Activated CD8-positive, alpha-beta memory T cell treated with anti-CD3 and anti-CD28 coated beads, Interleukin-2, amount 50 U/mL, for 48 hours (primary cell): ENCODE data around the gene GRPEL2.

Source experiments
- DNase-seq: peaks from one replicate; pipeline ENCODE4 v3.0.0-alpha.2; 2020

The GRPEL2 gene

DNA sequence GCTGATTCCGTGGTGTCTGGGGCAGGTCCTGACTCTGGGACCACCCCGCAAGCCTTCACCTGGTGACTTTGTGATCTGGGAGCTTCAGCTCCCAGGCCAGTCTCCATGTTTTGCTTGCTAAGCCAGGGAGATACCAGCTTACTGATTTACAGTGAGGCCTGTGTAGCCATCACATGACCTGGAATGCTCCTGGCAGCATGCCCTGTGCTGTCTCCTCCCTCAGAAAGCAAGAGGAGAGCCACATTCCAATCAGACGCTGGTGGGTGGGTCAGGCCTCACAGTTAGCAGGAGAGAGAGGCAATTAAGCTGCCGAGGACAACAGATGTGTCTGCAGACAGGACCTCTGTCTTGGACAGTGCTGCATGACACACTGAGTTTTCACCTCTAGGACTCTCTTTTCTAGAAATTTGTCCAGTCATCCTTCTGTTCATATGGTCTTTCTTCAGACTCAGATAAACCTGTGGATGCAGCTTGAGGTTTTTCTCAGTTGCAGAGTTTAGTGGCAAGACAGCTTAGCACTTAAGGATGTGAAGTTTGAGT lies 24.4 kb upstream of the GRPEL2 start:
- no peak for DNase-seq

DNA sequence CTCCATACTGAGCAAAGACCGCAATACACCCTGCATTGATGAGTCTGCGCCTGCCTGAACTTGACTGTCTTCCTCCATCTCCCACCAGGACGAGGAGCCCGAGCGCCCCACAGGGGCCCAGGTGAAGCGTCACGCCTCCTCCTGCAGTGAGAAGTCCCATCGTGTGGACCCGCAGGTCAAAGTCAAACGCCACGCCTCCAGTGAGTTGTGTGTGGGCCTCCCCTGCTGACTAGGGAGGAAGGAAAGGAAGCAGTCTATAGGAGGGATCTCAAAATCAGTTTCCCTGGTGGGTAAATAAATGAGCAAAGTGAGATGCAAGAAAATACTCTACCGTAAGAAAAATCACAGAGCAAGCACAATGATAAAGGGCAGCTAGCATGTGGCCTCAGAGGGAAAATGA lies 22.8 kb upstream of the GRPEL2 start:
- DNase-seq = no peak

DNA sequence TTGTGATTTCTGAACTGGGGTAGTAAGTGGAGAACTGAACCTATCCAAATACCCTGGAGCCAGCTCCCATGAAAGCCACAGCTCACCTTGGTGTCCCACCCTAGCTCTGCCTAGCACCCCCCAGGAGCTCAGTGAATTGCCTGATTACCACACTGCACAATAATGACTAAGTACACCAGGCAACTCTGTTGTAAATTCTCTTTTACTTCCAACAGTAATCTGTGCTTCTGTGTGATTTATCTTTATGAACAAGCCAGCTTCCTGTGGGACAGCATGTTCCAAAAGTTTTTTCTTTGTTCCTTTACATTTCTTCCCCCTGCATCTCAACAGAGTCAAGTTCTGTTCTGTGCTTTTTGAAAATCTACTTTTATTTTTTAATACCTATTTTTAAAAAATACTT lies 22.1 kb upstream of the GRPEL2 start:
- DNase-seq = no peak

DNA sequence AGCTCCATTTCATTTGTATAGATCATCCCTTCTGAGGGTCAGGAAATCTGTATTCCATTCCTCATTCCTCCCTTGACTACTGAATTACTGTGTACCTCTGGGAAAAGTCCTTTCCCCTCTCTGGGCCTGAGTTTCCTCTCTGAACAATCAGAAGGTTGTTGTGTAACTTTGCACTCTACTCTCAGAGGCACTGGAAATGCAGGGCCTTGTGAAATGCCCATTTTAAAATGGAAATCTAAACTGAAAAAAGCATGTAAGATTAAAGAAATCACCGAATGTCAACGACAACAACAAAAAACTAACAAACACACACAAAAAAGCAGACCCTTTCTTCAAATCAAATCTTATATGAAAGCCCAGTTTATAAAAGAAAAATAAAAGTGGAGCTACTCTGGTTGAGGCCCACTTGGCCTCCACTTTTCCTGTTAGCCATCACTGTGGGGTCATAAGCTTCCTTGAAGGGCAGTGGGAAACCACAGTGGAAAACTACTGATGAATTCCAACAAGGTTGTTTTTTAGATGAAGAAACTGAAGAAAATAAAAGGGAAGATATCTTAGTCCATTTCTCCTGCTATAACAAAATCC lies 21.6 kb upstream of the GRPEL2 start:
- DNase-seq = no peak

DNA sequence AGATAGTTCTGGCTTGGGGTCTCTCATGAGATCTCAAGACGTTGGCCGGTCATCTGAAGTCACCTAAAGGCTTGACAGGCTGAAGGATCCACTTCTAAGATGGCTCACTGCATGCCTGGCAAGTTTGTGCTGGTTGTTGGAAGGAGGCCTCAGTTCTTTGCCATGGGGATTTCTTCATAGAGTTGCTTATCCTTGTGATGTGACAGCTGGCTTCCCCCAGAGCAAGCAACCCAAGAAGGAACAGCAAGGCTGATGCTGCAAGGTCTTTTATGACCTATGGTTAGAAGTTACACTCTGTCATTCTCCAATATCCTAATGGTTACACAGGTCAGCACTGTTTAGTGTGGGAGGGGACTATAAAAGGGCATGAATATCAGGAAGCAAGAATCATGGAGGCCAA lies 20.7 kb upstream of the GRPEL2 start:
- DNase-seq = no peak

DNA sequence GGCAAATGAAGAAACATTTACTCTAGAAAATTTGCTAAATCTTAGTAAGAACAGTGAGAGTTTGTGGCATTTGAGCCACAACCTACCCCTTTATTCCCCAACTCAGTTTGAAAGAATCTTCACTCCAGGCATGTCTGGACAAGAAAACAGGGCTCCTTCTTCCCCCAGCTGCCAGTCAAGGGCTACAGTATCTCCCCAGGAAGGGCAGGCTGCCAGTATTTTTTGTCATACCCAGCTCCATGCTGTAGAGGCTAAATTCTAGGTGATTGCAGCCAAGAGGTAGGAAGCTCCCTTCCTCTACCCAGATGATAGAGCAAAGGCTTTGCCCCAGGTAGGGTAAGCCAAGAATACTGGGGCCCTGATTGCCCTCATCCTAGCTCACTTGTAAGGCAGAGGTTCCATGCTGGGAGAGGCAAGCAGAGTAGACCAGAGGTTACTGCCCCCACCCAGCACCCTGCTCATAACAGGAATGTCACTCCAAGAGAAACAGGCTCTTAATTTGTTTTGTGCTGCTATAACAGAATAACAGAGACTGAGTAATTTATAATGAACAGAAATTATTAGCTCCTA lies 20.0 kb upstream of the GRPEL2 start:
- DNase-seq = no peak

DNA sequence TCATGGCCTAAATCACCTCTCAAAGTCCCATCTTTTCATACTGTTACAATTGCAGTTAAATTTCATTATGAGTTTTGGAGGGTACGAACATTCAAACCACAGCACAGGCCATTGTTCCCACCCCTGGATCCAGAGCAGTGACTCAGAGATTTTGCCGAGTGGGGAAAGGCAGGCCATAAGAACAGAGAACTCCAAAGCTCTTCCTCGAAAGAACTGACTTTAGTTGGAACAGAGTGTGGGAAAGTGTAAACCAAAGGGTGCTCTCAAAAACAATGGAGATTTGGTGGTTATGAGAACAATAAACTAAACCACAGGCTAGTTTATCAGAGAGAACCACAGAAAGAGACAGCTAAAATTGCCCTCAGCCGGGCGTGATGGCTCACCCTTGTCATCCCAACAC lies 19.4 kb upstream of the GRPEL2 start:
- no peak for DNase-seq

DNA sequence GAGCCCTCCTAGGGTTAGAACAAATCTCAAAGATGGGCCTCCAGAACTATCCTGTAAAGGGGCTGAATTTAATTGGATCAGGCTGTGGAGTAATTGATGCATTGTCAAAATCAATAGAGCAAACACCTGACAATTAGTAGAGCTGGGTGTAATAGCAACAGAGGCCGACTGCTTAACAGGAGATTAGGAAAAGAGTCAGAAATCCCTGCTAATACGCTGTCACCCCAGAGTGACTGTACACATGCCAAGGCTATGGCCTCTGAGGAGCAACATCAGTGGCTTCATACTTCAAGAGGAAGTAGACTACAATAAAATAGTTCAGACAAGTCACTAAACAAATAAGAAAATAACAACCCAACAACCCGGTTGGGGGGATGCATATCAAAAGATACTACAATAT lies 18.7 kb upstream of the GRPEL2 start:
- no peak for DNase-seq

DNA sequence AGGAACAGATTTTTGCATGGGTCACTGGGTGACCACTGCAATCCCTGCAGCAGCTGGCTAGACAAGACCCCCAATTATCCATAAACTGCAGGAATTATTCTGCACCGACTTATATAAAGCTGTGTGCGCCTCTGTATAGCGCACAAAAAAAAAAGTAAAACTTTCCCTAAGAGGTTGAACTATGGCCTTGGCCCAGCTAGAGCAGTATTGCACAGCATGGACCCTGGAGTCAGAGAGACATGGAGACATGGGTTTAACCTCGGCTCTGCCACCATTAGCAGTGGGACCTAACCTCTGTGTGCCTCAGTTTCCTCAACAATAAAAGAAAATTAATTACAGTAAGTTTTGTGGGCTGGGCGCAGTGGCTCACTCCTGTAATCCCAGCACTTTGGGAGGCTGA lies 17.1 kb upstream of the GRPEL2 start:
- no peak for DNase-seq

DNA sequence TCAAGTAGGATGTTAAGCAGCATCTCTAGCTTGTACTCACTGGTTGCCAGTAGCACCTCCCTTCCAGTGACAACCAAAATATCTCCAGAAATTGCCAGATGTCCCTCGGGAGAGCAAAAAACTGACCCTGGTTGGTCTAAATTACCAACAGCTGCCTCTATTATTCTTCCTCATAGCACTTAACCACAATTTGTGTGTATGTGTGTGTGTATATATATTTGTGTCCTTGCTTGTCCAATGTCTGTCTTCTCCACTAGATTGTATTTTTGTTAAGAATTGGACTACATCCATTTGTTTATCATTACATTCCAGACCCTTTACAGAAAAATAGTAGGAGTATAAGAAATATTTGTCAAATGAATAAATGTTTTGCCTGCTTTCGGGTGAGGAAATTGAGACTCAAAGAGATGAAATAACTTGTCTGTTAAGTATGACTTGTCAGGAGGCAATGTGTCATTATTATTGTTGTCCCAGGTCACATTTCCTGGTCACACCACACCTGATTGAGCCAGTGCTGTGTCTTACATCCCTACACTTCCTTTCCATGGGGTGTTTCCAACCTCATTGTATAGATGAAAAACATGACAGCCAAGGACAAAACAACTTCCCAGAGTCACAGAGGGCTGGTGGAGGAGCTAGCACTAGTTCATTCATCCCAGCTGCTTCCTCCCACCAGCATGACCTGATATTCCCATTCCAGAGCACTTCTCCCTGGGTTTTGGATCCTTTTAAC lies 11.4 kb upstream of the GRPEL2 start:
- DNase-seq = no peak

DNA sequence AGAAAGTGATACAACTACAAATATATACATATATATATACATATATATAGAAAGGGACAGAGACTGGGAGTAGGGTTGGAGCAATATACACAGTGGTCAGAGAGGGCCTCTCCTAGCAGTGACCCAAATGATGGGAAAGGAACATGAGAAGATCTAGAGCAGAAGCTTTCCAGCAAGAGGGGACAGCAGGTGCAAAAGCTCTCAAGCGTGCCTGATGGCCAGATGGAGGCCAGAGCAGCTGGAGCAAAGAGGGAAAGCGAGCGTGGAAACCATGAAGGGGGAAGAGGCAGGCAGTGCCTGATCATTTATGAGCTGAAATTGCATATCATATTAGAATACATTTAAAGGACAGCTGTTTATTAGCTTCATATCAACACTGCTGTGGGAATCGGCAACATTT lies 7.6 kb upstream of the GRPEL2 start:
- no peak for DNase-seq

DNA sequence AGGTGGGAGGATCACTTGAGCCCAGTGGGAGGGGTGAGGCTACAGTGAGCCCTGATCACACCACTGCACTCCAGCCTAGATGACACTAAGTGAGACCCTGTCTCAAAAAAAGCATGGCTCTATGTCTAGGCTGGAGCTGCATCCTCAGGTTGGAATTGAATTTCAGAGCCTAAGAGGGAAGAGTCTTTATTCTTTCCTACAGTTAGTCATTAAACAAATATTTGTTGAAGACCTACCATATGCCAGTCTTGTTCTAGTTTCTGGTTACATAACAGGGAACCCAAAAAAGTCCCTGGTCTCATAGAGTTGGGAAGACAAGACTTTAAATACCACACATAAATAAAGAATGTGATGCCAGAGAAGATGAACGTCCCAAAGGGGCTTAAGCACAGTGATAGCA lies 6.9 kb upstream of the GRPEL2 start:
- no peak for DNase-seq

DNA sequence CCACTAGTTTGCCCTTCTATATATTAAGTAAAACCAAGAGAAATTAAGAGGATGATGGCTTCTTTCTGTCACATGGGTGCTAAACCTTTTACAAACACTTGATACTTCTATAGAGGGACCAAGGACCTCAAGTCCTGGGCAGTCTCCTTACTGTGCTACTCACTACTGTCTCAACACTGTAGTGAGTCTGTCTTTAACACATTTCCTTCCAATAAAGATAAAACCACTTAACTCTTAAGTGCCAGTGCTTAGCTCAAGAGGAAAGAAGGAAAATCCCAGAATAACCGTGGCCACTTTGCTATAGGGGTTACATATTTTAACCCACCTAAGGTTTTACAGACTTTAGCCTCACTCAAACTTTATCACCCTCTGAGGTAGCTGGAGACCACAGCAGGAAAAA lies 4.4 kb upstream of the GRPEL2 start:
- no peak for DNase-seq

DNA sequence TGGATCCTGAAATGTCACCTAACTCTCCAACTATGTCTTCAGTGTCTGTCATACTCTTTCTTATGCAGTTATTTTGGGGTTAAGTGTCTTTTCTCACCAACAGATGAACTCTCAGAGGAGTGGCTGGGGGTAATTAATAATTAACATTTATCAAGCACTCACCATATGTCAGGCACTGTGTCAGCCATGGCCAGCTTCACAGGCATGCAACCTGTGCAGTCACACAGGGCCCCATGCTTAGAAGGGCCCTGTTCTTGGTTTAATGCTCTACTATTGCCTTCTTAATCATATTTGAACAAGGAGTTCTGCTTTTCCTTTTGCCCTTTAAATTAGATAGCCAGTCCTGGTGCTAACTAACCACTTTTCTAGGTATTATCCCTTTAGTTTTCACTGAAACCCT lies 3.4 kb upstream of the GRPEL2 start:
- no peak for DNase-seq

DNA sequence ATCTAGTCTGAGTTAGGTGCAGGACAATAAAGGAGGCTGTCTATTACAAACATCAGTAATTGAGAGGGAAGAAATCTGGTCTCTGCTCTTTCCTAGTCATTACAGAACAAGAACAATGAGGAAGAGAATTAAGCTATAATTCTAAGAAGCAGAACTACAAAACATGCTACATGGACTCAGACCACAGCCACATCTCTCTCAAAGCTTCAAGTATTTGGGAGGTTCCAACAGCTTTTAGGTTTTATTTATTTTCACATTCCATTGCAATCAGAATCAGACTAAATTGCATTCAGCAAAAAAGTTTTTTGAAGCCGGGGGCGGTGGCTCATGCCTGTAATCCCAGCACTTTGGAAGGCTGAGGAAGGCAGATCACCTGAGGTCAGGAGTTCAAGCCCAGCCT lies 1.1 kb upstream of the GRPEL2 start:
- DNase-seq = no peak

DNA sequence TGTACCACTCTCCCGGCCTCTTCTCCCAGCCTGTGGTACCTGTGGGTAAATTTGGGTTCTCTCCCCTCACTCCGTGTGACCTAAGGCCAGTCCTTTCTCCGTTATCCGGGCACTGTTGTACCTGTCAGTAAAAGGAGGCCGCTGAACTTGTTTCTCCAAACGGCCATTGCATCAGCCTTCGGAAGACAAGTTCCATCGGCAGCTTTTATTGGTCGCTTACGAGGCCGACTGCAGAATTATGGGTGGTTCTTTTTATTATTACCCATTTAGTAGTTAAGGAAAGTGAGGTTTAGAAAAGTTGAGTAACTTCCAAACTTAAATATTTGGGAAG lies 558 bp downstream of the GRPEL2 start:
- no peak for DNase-seq

DNA sequence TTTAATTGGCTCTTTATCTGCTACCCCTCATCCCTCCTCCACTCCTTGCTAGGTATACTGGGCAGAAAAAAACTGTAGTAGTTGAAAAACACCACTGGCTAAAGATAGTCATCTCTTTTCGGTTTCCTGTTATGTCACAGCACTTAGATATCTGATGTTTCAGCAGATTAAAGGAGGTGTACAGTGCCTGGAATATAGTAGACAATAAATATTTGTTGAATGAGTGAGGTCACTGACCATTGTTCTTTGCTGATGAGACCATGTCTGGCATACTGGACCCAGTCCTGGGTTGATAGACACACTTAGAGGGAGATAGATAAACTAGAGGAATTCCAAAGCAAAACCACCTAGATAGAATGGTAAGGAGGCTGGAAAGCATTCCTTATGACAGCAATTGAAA lies 3.2 kb downstream of the GRPEL2 start:
- DNase-seq = no peak

DNA sequence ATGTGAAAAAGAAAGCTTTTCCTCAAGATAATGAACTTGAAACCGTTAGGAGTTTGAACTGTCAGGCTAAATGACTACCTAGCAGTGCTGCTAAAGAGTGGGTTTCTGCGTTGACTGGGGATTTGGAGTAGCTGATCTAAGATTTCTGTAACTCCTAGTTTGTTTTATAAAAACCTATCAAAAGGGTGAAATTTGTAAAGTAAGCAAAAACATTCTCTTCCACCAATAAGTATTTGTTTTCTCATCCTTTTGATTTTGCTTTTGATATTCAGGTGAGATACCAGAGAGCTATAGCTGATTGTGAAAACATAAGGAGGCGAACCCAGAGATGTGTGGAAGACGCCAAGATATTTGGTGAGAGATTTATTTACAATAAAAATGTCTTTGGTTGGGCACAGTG lies 4.1 kb downstream of the GRPEL2 start:
- DNase-seq = no peak

DNA sequence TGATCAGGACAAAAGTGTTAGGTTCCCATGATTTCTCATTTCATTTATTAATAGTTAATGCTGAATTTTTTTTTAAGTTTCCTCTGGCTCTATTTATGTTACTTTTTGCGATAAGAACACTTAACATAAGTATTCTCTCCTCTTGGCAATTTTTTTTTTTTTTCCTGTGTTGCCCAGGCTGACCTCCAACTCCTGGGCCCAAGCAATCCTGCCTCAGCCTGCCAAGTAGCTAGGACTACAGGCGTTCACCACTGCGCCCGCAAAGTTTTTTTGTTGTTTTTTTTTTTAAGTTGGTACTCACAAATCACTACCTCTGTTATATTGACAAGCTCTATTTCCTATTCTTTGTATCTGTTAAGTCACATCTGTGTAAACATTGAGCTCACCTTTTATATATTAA lies 6.9 kb downstream of the GRPEL2 start:
- no peak for DNase-seq

DNA sequence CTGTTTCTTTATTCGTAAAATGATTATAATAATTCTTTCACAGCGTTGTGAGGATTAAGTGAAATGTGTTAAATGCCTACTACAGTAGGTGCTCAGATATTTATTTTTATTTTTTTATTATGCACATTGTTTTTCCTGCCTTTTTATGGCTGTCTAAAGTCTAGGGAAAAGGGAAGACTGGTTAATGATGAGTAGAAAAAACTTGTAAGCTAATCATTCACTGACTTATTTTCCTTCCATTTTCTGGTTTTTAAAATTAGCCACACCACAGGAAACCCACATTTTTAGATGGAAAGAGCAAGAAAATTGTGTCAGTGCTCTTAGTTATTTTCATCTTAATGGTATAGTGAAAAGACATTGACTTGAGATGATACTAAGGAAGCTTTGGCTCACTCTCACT lies 8.6 kb downstream of the GRPEL2 start:
- DNase-seq = no peak

DNA sequence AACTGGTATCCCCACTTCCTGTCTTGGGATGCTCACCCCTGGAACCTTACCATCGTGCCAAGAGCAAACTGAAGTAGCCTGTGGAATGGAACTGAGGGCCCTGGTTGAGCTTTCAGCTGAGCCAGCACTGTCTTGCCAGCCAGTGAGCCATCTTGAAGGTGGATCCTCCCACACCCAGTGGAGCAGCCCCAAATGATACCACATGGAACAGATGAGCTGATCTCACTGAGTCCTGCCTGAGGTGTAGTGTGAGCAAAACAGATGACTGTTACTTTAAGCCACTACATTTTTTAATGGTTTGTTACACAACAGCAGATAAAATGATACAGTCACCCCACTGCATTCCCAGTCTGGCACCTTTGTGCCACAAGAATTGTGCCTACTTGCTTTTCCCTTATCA lies 10.4 kb downstream of the GRPEL2 start:
- DNase-seq = no peak

DNA sequence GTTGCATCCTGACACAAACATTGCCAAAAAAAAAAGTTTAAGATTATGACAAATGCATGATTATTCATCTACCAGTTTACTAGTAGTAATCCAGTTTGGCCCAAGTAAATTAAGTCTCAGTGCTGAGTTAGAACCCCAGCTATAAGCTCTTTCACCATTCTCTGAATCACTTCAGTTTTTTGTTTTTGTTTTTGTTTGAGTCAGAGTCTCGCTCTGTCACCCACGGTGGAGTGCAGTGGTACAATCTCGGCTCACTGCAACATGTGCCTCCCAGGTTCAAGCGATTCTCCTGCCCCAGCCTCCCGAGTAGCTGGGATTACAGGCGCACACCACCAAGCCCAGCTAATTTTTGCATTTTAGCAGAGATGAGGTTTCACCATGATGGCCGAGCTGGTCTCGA lies 11.1 kb downstream of the GRPEL2 start:
- no peak for DNase-seq

DNA sequence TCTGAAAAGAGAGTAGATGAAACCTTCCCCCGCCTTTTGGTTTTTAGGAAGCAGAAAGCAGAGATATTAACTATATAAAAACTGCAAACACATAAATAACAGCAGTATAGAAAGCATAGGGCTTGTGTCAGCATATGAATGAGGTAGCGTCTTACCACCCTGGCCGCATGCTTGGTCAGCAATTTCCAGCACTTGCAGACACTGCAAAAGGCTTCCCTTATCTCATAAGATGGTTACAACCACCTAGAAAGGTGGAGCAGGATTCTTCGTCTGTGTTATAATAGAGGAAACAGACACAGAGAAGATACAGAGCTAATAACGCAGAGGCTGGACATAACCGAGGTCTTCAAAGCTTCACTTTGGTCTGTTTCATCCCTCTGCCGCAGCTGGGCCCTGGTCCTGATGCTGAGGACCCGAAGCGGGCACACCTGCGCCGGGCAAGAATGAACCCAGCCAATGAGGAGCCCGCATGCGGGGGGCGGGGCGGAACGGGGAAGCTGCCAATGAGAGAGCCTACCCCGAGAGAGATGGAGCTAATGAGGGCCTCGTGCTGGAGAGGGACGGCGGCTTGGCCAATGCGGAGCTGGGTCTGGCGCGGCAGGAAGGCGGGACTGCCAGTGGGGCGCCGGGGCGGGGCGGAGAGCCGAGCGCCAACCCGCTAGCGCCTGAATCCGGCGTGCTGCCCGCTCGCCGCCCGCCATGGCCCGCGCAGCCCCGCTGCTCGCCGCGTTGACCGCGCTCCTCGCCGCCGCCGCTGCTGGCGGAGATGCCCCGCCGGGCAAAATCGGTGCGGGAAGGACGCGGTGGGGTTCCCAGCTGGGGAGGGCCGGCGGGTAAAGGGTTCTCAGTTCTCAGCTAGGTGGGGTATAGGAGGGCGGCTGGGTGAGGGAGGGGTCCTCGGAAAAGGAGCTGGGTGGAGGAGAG lies 12.3 kb downstream of the GRPEL2 start, which contains the start of gene PCYOX1L:
Gene PCYOX1L, plus strand, starts transcription at position 677 of the 924 bp plus-strand sequence. Its CDS starts 23 bp downstream, at position 700.
- DNase-seq = peak; percentile 98

DNA sequence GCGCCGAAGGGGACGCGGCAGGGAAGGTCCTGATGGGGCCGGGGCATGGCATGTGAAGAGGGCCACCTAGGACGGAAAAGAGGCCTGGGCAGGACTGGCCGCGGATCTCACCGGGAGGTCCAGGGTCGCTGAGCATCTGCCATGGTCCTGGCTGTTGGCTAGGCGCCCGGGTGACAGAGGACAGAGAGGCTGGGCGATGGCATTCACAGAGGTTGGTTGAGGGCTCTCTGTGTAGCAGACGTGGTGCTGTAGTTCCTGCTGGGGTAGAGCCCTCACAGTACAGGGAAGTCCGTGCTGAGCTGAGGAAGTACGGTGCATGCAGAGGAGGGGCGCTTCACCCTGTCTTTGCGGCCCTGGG lies 13.0 kb downstream of the GRPEL2 start:
- DNase-seq = peak; percentile 67
